Ovary (tissue), 9 donors: ENCODE data around the gene RAB34. TPM values are rescaled to one million over a fixed set of nuclear protein-coding genes. Genes with fewer than 3 reads are reported as not detected.
"Not testable (repeated sequence)": the region's sequence is repeated elsewhere in the genome, so short reads cannot be mapped to it uniquely, and the experiment has no call there.

Experiments
- DNase-seq, 5 donors: peaks; one replicate each; pipeline ENCODE4 v3.0.0-alpha.2; 2019 to 2020
- H3K27ac ChIP-seq, 2 donors: fragments of 200-600 bp; one replicate each; pipeline versions ENCODE4 v1.5.1 to v1.8.0; 2019 to 2022
- H3K27me3 ChIP-seq: fragments of 200-600 bp; one replicate; pipeline ENCODE4 v1.8.0; 2022
- H3K36me3 ChIP-seq: fragments of 200-600 bp; sonication (generic); one replicate; pipeline ENCODE4 v1.5.1; 2019
- H3K4me1 ChIP-seq: one replicate; pipeline ENCODE4 v1.8.1; 2013; ENCODE audit warnings: mild to moderate bottlenecking, moderate library complexity; ENCODE audit not compliant: insufficient read depth
- H3K4me3 ChIP-seq: fragments of 200-600 bp; sonication (generic); one replicate; pipeline ENCODE4 v1.5.1; 2017
- H3K9me3 ChIP-seq, 2 donors: fragments of 200-600 bp in 1 of 2; sonication (generic) in 1 of 2; one replicate each; pipeline versions ENCODE4 v1.5.1 to v1.8.1; 2013 to 2019; ENCODE audit warnings: mild to moderate bottlenecking in 1 of 2, moderate library complexity in 1 of 2
- CTCF ChIP-seq, 3 donors: fragments of 450-650 bp in 2 of 3; fragments of 200-600 bp in 1 of 3; IDR thresholded peaks; one replicate each; pipeline versions ENCODE4 v1.5.1 to v1.8.0; 2016 to 2022; ENCODE audit warnings: antibody characterized with exemption in 3 of 3, mild to moderate bottlenecking in 1 of 3
- EP300 ChIP-seq: sonication (generic); formaldehyde crosslinking; IDR thresholded peaks from one replicate; pipeline ENCODE4 v1.6.1; 2017; ENCODE audit warnings: antibody characterized with exemption
- POLR2A ChIP-seq: fragments of 450-650 bp; IDR thresholded peaks from one replicate; pipeline ENCODE4 v1.6.1; 2017; ENCODE audit warnings: antibody characterized with exemption, mild to moderate bottlenecking, moderate library complexity
- WGBS, 3 donors: extraction: QIAGEN DNeasy Blood & Tissue Kit in 1 of 3; methylation state at CpG; one replicate each; pipeline versions ENCODE4 v1.1.5 to v1.1.7; 2013 to 2017; 5-methylcytosine and 5-hydroxymethylcytosine counted together
- intact Hi-C, 4 donors: fragments of 100-400 bp; cut with DNase I; formaldehyde crosslinking; loops; one replicate each; pipeline versions ENCODE4 v1.11.0 to v1.15.1; 2022 to 2023
- polyA plus RNA-seq, 2 donors: library from polyadenylated mRNA; stranded (reverse); fragments of 200-250 nt in 1 of 2; fragments of 350-450 nt in 1 of 2; fragmentation: Illumina TruSeq in 1 of 2; extraction: RNeasy Lipid Tissue Mini Kit (QIAGEN cat#74804) in 1 of 2; gene quantifications; one replicate each; pipeline ENCODE4 v1.2.3, GENCODE V29; 2013 to 2014
- total RNA-seq, 7 donors: library from RNA; depleted of rRNA in 2 of 7; stranded (reverse); fragments of >200 nt in 2 of 7; fragmentation: NEBNext Ultra II Directional in 3 of 7; extraction: Animal tissue kit (Norgen Biotek cat#: 25700) in 3 of 7; gene quantifications; one replicate each; pipeline versions ENCODE4 v1.1.0 to v1.2.4, GENCODE V29; 2016 to 2023
- donor health status: DM: no; HTN: no; CAD: no; lungs with moderate emphysema.
- donor health status: DM: no; HTN: no; CAD: no.
- donor health status: Bipolar disorder and iron deficiency.
- donor health status: DM: yes; HTN: yes; CAD: no.
- donor health status: DM: no; HTN: no; CAD: no.
- donor health status: DM: yes; HTN: yes; CAD: no.

Gene RAB34
- total and polyA plus RNA-seq, 9 donors: 149 to 222 (median 196) TPM

GRCh38 chr17:28737770-28738679, 20.4 kb upstream of the RAB34 start:
- Histone ChIP-seq H3K27ac (no peak overlapping the region), H3K4me3 (no peak overlapping the region), H3K36me3 (no peaks in the 10 kb centered on the region), H3K27me3 (no peaks in the 10 kb centered on the region), H3K9me3 (no peaks in the 10 kb centered on the region), H3K4me1 (no peaks in the 10 kb centered on the region)
- no peak for DNase-seq
- intact Hi-C loops: no loop called here
- TF ChIP-seq EP300 (no peak), CTCF (IDR thresholded peaks at IDR 0.05) (no peak), POLR2A (no peak)
- WGBS, 3 donors: 85 to 93% (median 87%) methylated on average over 19 to 22 of the region's 22 CpGs

- Histone ChIP-seq H3K4me3 (no peak overlapping the region), H3K27me3 (no peaks in the 10 kb centered on the region), H3K27ac (no peak overlapping the region), H3K4me1 (no peaks in the 10 kb centered on the region), H3K36me3 (no peaks in the 10 kb centered on the region), H3K9me3 (no peaks in the 10 kb centered on the region)
- intact Hi-C loops: no loop called here
- 96 to 97% (median 96%) methylated on average over 12 of the region's 12 CpGs for WGBS, 3 donors
- TF ChIP-seq CTCF (IDR thresholded peaks at IDR 0.05) (no peak), POLR2A (no peak), EP300 (no peak)
- no peak for DNase-seq
These were observed 19.6 kb upstream of the RAB34 start for GRCh38 chr17:28737316-28737715.

GRCh38 chr17:28735913-28736769, 18.5 kb upstream of the RAB34 start:
- DNase-seq, H3K9me3 ChIP-seq, intact Hi-C loops, H3K4me3 ChIP-seq, H3K27me3 ChIP-seq, H3K27ac ChIP-seq, H3K4me1 ChIP-seq, H3K36me3 ChIP-seq: not testable (repeated sequence)
- WGBS, 3 donors: 90 to 97% (median 94%) methylated on average over 5 to 8 of the region's 8 CpGs

GRCh38 chr17:28735242-28735722, 17.6 kb upstream of the RAB34 start:
- WGBS, 3 donors: 87 to 92% (median 88%) methylated on average over 4 to 5 of the region's 5 CpGs
- Histone ChIP-seq H3K4me3 (no peak overlapping the region), H3K9me3 (no peaks in the 10 kb centered on the region), H3K27me3 (no peaks in the 10 kb centered on the region), H3K27ac (no peak overlapping the region), H3K36me3 (no peaks in the 10 kb centered on the region), H3K4me1 (no peaks in the 10 kb centered on the region)
- intact Hi-C loops: no loop called here
- DNase-seq: no peak
- no peak for TF ChIP-seq CTCF (IDR thresholded peaks at IDR 0.05)
- TF ChIP-seq POLR2A: no peak
- no peak for TF ChIP-seq EP300
